Loucy (cell line): ENCODE measurements around the gene DAG1.
A peak's percentile ranks its signal among the peaks of the same experiment; 100 is the strongest.

Source experiments
- CTCF ChIP-seq: fragments of 200-600 bp; sonication (generic); conservative IDR thresholded peaks from 2 replicates; pipeline ENCODE4 v1.5.1; 2014; ENCODE audit warnings: mild to moderate bottlenecking, antibody characterized with exemption, low read length
- EZH2phosphoT487 ChIP-seq: fragments of 200-600 bp; IDR thresholded peaks from 2 replicates; pipeline ENCODE4 v1.6.1; 2018; ENCODE audit warnings: antibody characterized with exemption, mild to moderate bottlenecking, moderate library complexity, borderline replicate concordance

GRCh38 chr3:49566312-49566711, 96.2 kb downstream of the DAG1 start:
- TF ChIP-seq CTCF (peak; percentile 70), EZH2phosphoT487 (no peak)
